Adipose tissue (tissue), 3 donors: ENCODE measurements around the gene PIAS2. TPM values are rescaled to one million over a fixed set of nuclear protein-coding genes. Genes with fewer than 3 reads are reported as not detected.

Experiments used
- H3K27ac ChIP-seq: one replicate; pipeline ENCODE4 v1.5.1; 2013; ENCODE audit warnings: low read depth, low read length
- WGBS, 3 donors: extraction: QIAGEN DNeasy Blood & Tissue Kit; methylation state at CpG; one replicate each; pipeline ENCODE4 v1.1.7; 2013; 5-methylcytosine and 5-hydroxymethylcytosine counted together
- polyA plus RNA-seq, 3 donors: library from polyadenylated mRNA; stranded (reverse); fragments of 200-250 nt; gene quantifications; one replicate each; pipeline ENCODE4 v1.2.3, GENCODE V29; 2013
- donor health status: healthy with polysubstance abuse.
- donor health status: Bipolar disorder and iron deficiency.
- donor health status: healthy.

The PIAS2 gene
- polyA plus RNA-seq, 3 donors, result 2.3 to 11.1 (median 6.0) TPM

- H3K27ac ChIP-seq, result no peak overlapping the region
- WGBS, 3 donors, result 69 to 100% (median 77%) methylated on average over 1 of the region's 1 CpG
Observed at GRCh38 chr18:46794607-46795006, 122.7 kb downstream of the PIAS2 start.

- WGBS, 3 donors, result 66 to 85% (median 73%) methylated on average over 3 of the region's 3 CpGs
- H3K27ac ChIP-seq, result no peak overlapping the region
Observed at GRCh38 chr18:46793565-46793964, 123.7 kb downstream of the PIAS2 start.

DNA sequence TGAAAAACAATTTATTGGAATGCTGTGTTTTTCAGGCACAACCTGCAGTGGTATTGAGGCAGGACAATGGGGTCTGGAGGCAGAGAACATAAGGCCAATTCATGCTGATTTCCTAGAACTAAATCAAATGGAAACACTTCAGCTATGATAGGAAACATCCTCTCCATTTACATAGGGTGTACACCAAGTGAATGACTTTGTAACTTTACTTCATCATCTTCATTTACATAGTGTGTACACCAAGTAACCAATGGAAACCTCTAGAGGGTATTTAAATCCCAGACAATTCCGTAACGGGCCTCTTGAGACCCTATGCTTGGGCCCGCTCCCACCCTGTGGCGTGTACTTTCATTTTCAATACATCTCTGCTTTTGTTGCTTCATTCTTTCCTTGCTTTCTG lies 128.2 kb downstream of the PIAS2 start:
- no peak overlapping the region for H3K27ac ChIP-seq
- 79 to 95% (median 90%) methylated on average over 4 of the region's 4 CpGs for WGBS, 3 donors

- 69 to 84% (median 73%) methylated on average over 3 of the region's 3 CpGs for whole genome bisulfite sequencing, 3 donors
- no peak overlapping the region for H3K27ac ChIP-seq
Observed at GRCh38 chr18:46787674-46788073, 129.6 kb downstream of the PIAS2 start.

DNA sequence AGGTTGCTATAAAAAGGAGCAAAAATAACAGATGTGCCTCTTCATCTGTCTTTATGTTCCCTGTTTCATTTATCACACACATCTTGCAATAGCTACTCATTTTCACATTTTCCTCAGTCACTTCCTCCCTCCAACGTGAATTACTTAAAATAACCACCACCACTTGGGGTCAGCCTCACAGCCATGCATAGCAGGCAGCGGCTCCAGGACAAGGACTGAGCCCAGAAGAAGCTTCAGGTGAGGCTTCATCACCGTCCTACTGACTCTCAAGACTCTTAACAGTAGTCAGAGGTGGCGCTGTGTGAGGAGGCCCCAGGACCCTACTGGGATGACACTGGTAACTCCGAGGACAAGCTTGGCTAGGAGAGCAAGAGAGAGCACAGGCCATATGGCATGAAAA lies 144.9 kb downstream of the PIAS2 start:
- H3K27ac ChIP-seq, result no peak overlapping the region
- 55 to 60% (median 55%) methylated on average over 5 of the region's 5 CpGs for WGBS, 3 donors

DNA sequence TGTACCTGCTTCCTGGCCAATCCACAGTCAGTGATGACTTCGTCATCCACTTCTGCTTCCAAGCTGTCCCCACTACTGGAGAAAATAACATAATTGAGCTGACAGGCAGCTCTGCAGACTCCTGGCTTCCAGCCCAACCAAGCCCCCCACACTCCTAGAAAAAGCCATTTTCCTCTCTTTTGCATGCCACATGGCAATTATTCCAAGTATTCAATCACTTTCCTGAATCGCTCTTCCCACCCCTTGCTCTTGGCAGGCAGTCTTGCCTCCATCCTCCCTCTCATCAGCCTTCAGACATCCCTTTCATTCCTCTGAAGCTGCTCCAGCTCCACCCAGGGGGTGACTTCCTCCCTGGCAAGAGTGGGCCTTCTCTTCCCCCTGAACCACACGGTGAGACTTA lies 146.2 kb downstream of the PIAS2 start:
- 16 to 39% (median 18%) methylated on average over 3 of the region's 3 CpGs for WGBS, 3 donors
- no peak overlapping the region for H3K27ac ChIP-seq

- H3K27ac ChIP-seq, result no peak overlapping the region
- WGBS, 3 donors, result 64 to 71% (median 65%) methylated on average over 2 of the region's 2 CpGs
Observed at GRCh38 chr18:46770708-46771107, 146.6 kb downstream of the PIAS2 start.

DNA sequence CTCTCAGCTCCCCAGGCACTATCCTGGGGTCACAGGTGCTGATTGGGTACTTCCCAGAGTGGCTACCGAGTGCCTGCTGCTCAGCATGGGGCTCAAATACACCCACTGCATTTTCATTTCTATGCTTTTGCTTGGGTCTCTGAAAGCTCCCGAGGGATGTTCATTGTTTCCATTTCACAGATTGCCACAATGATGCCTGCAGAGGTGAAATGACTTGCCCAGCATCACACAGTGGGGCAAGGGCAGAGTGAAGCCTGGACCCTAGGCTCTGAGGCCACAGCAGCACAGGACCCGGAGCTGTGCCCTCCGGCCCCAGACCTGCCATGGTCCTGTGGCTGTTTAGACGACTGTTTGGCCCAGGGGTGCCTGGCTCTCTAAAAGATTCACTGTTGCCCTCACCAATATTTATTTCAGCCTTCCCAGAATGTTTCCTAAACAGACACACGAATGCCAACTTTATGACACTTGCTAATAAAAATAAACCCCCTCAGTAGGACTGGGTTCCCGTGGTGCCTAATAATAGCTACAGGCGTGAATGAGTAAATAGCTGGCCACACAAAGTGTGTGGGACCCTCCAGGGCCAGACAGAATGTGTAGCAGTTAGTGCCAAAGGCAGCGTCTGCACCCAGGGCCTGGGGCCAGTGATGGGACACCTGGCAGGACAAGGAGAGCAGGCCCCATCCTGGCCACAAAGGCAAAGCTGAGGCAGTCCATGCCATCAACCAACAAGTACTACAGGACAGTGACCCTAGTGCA lies 149.0 kb downstream of the PIAS2 start:
- 65 to 80% (median 71%) methylated on average over 9 of the region's 9 CpGs for WGBS, 3 donors
- no peak overlapping the region for H3K27ac ChIP-seq

GRCh38 chr18:46767217-46767616 lies 150.1 kb downstream of the PIAS2 start:
- H3K27ac ChIP-seq, result no peak overlapping the region

- H3K27ac ChIP-seq, result no peak overlapping the region
- 79 to 91% (median 89%) methylated on average over 2 of the region's 2 CpGs for WGBS, 3 donors
Observed at GRCh38 chr18:46764586-46764985, 152.7 kb downstream of the PIAS2 start.

DNA sequence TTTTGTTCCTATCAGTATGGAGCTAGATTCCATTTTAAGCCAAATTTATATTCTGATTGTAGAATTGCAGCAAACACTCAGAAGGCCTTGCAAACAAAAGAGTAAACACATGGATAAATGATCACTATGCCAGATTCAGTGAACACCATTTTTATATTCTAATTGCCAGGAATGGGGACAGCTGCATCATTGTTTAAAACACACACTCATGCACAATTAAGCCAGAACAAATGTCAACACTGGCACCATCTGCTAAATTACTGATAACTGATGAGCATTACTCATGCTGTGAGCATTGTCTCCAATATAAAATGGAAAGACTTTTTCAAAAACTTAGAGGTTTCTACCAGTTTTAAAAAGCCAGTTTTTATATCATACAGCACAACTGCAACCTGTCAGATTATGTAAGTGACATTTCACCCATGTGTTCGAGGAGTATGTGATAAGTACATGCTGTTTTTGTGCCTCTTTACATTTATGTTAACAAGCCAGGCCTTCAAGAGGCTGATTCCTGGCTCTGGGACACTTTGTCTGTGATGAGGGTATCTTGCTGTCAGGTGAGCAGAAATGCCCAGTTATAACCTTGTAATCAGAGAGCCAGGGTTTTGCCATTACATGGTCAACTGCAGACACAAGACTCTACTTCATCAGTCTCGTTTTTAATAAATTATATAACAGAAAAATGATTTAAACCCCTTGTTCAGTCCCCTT lies 156.1 kb downstream of the PIAS2 start:
- 46 to 68% (median 62%) methylated on average over 2 of the region's 2 CpGs for WGBS, 3 donors
- H3K27ac ChIP-seq, result no peak overlapping the region

GRCh38 chr18:46759890-46760289 lies 157.4 kb downstream of the PIAS2 start:
- 47 to 51% (median 49%) methylated on average over 6 of the region's 6 CpGs for WGBS, 3 donors
- no peak overlapping the region for H3K27ac ChIP-seq

DNA sequence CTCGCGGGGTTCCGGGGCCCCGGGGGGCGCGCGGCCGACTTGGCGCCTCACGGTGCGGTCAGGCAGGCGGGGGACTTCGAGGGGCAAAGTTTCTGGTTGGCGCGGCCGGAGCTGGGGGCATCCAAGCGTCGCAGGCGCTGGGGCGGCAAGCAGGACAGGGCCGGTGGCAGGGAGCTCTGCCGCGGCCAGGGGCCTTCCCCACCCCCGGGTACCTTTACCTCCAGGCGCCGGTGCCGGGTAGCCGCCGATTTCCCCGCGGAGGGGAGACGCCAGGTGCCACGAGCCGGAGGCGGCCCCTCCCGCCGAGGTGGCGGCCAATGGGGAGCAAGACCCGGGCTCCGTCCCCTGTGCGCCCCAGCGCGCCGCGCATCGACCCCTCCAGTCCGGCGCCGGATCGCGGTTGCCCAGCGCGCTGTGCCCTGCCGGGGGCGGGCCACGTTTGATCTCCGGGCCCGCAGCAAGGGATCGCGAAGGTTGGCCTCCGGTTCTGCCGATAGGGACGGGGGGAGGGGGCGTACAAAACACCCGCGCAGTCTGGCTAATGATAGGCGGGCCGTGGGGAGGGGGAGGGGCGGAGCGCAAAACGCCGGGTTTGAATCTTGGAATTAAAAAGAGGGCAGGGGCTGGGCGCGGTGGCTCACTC lies 160.6 kb downstream of the PIAS2 start, which contains the start of gene ST8SIA5:
Gene ST8SIA5, minus strand, starts transcription at position 495 of the 643 bp plus-strand sequence. CDS start 545 bp downstream, outside the sequence.
- H3K27ac ChIP-seq, result no peak within 1 kb of the TSS
- 1 to 2% (median 1%) methylated on average over 59 to 74 of the region's 74 CpGs for WGBS, 3 donors

DNA sequence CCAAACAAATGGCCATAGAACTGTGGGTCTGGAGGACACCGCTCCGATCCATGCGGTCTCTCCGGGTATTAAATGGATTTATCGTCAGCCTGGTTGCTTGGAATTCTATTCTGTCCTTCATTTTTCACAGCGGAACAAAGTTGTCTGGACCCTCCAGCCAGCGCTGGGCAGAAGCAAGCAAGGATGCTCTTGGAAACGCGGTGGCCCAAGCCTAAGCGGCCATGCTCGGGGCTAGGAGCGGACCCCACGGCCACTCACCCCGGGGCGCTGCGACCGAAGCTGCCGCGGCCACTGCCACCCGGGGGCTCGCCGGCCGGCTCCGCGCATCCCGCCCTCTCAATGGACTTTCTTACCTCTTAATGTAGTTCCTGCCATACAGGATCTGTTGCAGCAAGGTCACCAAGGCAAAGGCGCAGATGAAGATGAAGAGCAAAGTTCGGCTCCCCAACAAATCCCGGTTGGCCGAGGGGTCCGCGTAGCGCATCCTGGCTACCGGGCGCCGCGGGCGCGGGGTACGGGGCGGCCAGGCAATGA lies 161.2 kb downstream of the PIAS2 start:
- no peak overlapping the region for H3K27ac ChIP-seq

GRCh38 chr18:46755315-46756024 lies 161.8 kb downstream of the PIAS2 start:
- WGBS, 3 donors, result 8 to 10% (median 10%) methylated on average over 17 of the region's 17 CpGs
- no peak overlapping the region for H3K27ac ChIP-seq

More for the DNA sequence above, 161.2 kb downstream of the PIAS2 start:
- 1 to 6% (median 4%) methylated on average over 41 of the region's 41 CpGs for WGBS, 3 donors

- H3K27ac ChIP-seq, result no peak overlapping the region
- 43 to 57% (median 55%) methylated on average over 13 of the region's 13 CpGs for WGBS, 3 donors
Observed at GRCh38 chr18:46754661-46755292, 162.5 kb downstream of the PIAS2 start.

DNA sequence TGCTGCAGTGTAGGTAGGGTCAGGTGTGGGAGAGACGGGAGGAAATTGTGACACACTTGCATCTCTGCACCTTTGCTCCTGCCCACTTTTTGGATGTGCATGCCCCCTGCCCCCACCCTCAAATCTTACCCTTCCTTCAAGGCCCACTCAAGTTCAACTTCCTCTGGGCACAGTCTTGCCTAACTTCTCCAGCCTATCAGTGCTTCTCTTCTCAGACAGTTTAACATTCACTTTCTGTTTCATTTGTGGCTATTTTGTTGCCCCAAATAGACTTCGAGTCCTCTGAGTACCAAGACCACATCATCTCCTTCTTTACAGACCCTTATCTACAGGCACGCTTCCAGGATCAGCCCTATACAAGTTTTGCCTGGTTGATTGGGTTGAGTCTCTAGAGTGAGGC lies 163.1 kb downstream of the PIAS2 start:
- 53 to 68% (median 68%) methylated on average over 3 of the region's 3 CpGs for WGBS, 3 donors
- H3K27ac ChIP-seq, result no peak overlapping the region
